ENCODE measurements around the gene AIPL1.

GRCh38 chr17:6384481-6384880 is 50.4 kb downstream of the AIPL1 start:
- TF ChIP-seq GATA2 (IDR thresholded peaks at IDR 0.05; ENCODE audit: low read depth, low read length) (no peak), GATA3 (IDR thresholded peaks at IDR 0.05; ENCODE audit: low read depth, low read length) (no peak)
